OCI-LY1 (cell line): ENCODE data around the gene PRRC2A.

Experiments
- CTCF ChIP-seq: fragments of 200-600 bp; sonication (generic), shearing (Covaris generic); IDR thresholded peaks from 2 replicates; pipeline ENCODE4 v1.5.1; 2017; ENCODE audit warnings: mild to moderate bottlenecking, antibody characterized with exemption, low read length, moderate library complexity, mixed read lengths
- EZH2 ChIP-seq: fragments of 200-600 bp; sonication (generic), shearing (Covaris generic); IDR thresholded peaks from 2 replicates; pipeline ENCODE4 v1.8.0; 2017; ENCODE audit warnings: borderline replicate concordance, mixed run types, mild to moderate bottlenecking, antibody characterized with exemption, low read length, moderate library complexity, mixed read lengths

GRCh38 chr6:31632279-31632946 is 11.9 kb downstream of the PRRC2A start:
- TF ChIP-seq CTCF (no peak), EZH2 (no peak)
